Activated CD8-positive, alpha-beta memory T cell treated with anti-CD3 and anti-CD28 coated beads, Interleukin-2, amount 50 U/mL, for 24 hours (primary cell): Measurements from ENCODE around the gene RBL2.
"Not testable (repeated sequence)": the region's sequence is repeated elsewhere in the genome, so short reads cannot be mapped to it uniquely, and the experiment has no call there.

Experiments used
- DNase-seq: peaks from one replicate; pipeline ENCODE4 v3.0.0-alpha.2; 2020; ENCODE audit errors: extremely low read depth

RBL2 gene, protein sequence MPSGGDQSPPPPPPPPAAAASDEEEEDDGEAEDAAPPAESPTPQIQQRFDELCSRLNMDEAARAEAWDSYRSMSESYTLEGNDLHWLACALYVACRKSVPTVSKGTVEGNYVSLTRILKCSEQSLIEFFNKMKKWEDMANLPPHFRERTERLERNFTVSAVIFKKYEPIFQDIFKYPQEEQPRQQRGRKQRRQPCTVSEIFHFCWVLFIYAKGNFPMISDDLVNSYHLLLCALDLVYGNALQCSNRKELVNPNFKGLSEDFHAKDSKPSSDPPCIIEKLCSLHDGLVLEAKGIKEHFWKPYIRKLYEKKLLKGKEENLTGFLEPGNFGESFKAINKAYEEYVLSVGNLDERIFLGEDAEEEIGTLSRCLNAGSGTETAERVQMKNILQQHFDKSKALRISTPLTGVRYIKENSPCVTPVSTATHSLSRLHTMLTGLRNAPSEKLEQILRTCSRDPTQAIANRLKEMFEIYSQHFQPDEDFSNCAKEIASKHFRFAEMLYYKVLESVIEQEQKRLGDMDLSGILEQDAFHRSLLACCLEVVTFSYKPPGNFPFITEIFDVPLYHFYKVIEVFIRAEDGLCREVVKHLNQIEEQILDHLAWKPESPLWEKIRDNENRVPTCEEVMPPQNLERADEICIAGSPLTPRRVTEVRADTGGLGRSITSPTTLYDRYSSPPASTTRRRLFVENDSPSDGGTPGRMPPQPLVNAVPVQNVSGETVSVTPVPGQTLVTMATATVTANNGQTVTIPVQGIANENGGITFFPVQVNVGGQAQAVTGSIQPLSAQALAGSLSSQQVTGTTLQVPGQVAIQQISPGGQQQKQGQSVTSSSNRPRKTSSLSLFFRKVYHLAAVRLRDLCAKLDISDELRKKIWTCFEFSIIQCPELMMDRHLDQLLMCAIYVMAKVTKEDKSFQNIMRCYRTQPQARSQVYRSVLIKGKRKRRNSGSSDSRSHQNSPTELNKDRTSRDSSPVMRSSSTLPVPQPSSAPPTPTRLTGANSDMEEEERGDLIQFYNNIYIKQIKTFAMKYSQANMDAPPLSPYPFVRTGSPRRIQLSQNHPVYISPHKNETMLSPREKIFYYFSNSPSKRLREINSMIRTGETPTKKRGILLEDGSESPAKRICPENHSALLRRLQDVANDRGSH

GRCh38 chr16:53434377-53435065, at the start of gene RBL2:
Gene RBL2, plus strand, starts transcription at chr16:53434471. Its CDS starts 86 bp downstream, at chr16:53434557.
- peak; percentile 60 for DNase-seq

GRCh38 chr16:53384610-53385009, 49.7 kb upstream of the RBL2 start:
- DNase-seq = not testable (repeated sequence)

DNA sequence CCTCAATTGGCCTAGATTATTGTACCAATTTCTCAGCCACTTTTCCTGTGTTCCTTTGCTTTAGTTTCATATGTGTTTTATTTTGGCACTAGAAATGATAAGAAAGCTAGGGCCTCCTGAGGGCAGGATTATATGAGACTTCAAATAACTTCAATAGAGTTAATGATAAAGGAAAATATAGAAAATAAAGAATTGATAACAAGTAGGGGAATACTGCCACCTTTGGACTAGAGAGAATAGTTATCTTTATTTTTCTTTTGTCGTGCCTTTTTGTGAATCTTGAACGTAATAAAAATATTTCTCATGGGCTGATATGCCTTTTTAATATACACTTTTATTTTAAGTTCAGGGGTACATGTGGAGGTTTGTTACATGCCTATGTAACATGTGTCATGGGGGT, 29.3 kb upstream of the RBL2 start:
- DNase-seq = no peak

- DNase-seq = no peak
Observed at GRCh38 chr16:53412549-53412948, 21.7 kb upstream of the RBL2 start.

GRCh38 chr16:53413864-53414263, 20.4 kb upstream of the RBL2 start:
- no peak for DNase-seq

DNA sequence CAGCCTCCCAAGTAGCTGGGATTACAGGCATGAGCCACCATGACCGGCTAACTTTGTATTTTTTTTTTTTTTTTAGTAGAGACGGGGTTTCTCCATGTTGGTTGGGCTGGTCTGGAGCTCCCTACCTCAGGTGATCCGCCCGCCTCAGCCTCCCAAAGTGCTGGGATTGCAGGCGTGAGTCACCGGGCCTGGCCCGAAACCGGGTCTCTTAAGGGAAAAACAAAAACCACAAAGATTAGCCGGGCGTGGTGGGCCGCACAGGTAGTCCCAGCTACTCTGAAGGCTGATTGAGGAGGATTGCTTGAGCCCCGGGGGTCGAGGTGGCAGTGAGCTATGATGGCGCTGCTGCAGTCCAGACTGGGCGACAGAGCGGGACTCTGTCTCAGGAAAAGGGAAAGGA, 19.9 kb upstream of the RBL2 start:
- no peak for DNase-seq

- DNase-seq = no peak
Observed at GRCh38 chr16:53415504-53415903, 18.8 kb upstream of the RBL2 start.

GRCh38 chr16:53417011-53417410, 17.3 kb upstream of the RBL2 start:
- DNase-seq = no peak

- no peak for DNase-seq
Observed at GRCh38 chr16:53417976-53418375, 16.3 kb upstream of the RBL2 start.

DNA sequence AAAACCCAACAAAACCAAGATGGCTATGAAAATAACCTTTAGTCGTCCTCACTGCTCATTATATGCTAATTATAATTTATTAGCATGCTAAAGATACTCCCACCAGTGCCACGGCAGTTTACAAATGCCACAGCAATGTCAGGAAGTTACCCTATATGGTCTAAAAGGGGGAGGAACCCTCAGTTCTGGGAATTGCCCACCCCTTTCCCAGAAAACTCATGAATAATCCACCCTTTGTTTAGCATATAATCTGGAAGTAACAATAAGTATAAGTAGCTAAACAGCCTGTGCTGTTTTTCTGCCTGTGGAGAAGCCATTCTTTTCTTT, 14.9 kb upstream of the RBL2 start:
- DNase-seq = not testable (repeated sequence)

DNA sequence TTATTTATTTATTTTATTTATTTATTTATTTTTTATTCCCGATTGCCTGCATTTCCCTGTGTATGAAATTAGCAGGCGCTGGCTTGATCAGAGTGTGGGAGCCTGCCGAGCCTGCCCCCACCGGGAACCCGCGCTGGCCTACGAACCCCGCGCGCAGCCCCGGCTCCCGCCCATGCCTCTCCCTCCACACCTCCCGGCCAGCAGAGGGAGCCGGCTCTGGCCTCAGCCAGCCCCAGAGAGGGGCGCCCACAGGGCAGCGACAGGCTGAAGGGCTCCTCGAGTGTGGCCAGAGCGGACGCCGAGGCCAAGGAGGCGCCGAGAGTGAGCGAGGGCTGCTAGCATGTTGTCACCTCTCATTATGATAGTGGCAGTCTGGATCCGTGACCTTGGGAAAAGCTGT, 13.0 kb upstream of the RBL2 start:
- no peak for DNase-seq

DNA sequence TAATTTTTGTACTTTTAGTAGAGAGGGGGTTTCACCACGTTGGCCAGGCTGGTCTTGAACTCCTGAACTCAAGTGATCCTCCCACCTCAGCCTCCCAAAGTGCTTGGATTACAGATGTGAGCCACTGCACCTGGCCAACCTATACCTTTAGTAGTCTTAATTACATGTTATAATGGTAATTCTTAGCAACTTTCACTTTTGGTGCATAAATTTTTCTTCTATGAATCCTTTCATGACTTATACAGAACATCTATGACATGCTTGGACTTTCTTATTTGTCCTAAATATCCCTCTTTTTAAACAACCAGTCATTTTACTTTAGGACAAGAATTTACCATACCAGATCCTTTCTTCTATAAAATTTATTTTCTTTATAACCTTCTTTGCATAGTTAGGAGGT, 10.3 kb upstream of the RBL2 start:
- DNase-seq = not testable (repeated sequence)

DNA sequence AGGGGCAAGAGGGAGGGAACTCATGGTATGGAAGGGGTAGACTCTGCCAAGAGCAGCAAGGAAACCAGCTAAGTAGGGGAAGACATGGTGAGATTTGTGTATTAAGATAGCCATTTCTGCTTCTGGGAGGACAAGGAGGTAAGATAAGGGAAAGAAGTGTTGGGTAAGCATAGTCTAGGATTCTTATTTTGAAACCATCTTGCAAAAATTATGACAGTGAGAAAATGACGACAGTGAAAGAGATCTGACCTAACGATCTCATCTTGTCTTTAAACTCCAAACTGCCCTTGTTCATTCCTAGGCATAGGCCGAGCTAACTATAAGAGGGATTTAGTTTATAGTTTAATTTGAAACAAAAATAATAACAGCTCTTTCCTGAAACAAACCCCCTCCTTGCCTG, 5.6 kb upstream of the RBL2 start:
- DNase-seq = no peak

GRCh38 chr16:53429221-53429943, 4.9 kb upstream of the RBL2 start:
- DNase-seq = no peak

DNA sequence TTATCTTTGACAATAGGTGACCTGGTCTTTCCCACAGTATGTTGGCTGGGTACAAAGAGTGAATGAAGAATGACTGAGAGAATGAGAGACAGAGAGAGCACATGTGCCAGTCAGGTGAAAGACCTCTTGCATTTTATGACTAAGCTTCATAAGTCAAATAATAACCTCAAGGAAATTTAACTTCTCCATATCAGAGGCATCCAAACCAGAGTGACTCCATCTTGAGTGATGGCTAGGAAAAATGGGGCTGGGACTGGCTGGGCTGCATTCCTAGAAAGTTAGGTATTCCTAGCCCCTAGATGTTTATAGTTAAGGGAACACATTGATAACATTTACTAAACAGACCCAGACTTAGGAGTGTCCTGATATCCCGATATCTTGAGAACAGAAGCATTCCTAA, 3.9 kb upstream of the RBL2 start:
- no peak for DNase-seq

- no peak for DNase-seq
Observed at GRCh38 chr16:53433509-53433908, 762 bp upstream of the RBL2 start.

- no peak for DNase-seq
Observed at GRCh38 chr16:53433930-53434376, 318 bp upstream of the RBL2 start.

GRCh38 chr16:53435066-53435688, 906 bp downstream of the RBL2 start:
- DNase-seq = peak; percentile 28

- no peak for DNase-seq
Observed at GRCh38 chr16:53440125-53440524, 5.9 kb downstream of the RBL2 start.

GRCh38 chr16:53445534-53445933, 11.3 kb downstream of the RBL2 start:
- no peak for DNase-seq

DNA sequence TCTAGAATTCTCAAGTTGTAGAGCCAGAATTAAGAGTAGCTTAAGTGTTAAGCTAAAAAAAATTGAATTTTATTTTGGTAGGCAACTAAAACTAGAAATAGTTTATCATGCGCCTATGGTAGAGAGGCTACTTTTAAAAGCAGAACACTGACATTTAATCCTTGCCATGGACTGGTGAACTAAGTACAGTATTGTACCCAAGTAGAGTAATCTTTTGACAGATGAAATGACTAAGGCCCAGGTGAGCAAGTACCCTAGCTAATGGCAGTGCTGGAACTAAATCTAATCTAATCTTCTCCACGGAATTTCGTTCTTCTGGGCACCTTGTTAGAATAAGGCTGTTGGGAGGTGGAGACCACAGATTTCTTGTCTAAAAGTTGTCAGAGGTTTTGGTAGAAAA, 11.8 kb downstream of the RBL2 start:
- DNase-seq = no peak
